MM.1S (cell line): Measurements from ENCODE around the gene EMSY.

Experiments
- DNase-seq: peaks from one replicate; pipeline ENCODE4 v3.0.0-alpha.2; 2015
- H2AFZ ChIP-seq: fragments of 300-600 bp; sonication (generic); 2 replicates; pipeline ENCODE4 v1.6.0; 2016; ENCODE audit warnings: antibody characterized with exemption, low read length
- H3F3A ChIP-seq: fragments of 300-600 bp; sonication (generic); 2 replicates; pipeline ENCODE4 v1.6.1; 2016; ENCODE audit warnings: mild to moderate bottlenecking, antibody characterized with exemption, low read length, moderate library complexity, mixed read lengths; ENCODE audit not compliant: insufficient read depth
- H3K27ac ChIP-seq: fragments of 300-600 bp; sonication (generic); 2 replicates; pipeline ENCODE4 v1.5.1; 2016; ENCODE audit warnings: mild to moderate bottlenecking, low read length
- H3K27me3 ChIP-seq: fragments of 300-600 bp; sonication (generic); replicated peaks from 2 replicates; pipeline ENCODE4 v1.6.0; 2016; ENCODE audit warnings: low read length; ENCODE audit not compliant: insufficient read depth
- H3K36me3 ChIP-seq: fragments of 300-600 bp; sonication (generic); replicated peaks from 2 replicates; pipeline ENCODE4 v1.6.1; 2016; ENCODE audit warnings: mild to moderate bottlenecking, low read length, mixed read lengths; ENCODE audit not compliant: insufficient read depth
- H3K4me1 ChIP-seq: fragments of 300-600 bp; sonication (generic); 2 replicates; pipeline ENCODE4 v1.6.1; 2016; ENCODE audit warnings: low read length, mixed read lengths
- H3K4me2 ChIP-seq: fragments of 300-600 bp; sonication (generic); 2 replicates; pipeline ENCODE4 v1.6.0; 2016; ENCODE audit warnings: low read depth, low read length
- H3K4me3 ChIP-seq: fragments of 300-600 bp; sonication (generic); 2 replicates; pipeline ENCODE4 v1.5.1; 2016; ENCODE audit warnings: low read length, mixed read lengths
- H3K79me2 ChIP-seq: fragments of 300-600 bp; sonication (generic); 2 replicates; pipeline ENCODE4 v1.6.1; 2016; ENCODE audit warnings: mixed run types, low read length, mixed read lengths
- H3K9ac ChIP-seq: fragments of 300-600 bp; sonication (generic); 2 replicates; pipeline ENCODE4 v1.6.1; 2016; ENCODE audit warnings: low read length, mixed read lengths
- H3K9me2 ChIP-seq: fragments of 300-600 bp; sonication (generic); replicated peaks from 2 replicates; pipeline ENCODE4 v1.6.1; 2016; ENCODE audit warnings: mild to moderate bottlenecking, low read length, mixed read lengths; ENCODE audit not compliant: insufficient read depth
- H3K9me3 ChIP-seq: fragments of 300-600 bp; sonication (generic); replicated peaks from 2 replicates; pipeline ENCODE4 v1.6.1; 2016; ENCODE audit warnings: mild to moderate bottlenecking, low read length, mixed read lengths; ENCODE audit not compliant: insufficient read depth
- H4K20me1 ChIP-seq: fragments of 300-600 bp; sonication (generic); 2 replicates; pipeline ENCODE4 v1.6.1; 2016; ENCODE audit warnings: mild to moderate bottlenecking, low read length, moderate library complexity, mixed read lengths; ENCODE audit not compliant: insufficient read depth
- CTCF ChIP-seq: fragments of 300-600 bp; sonication (generic); IDR thresholded peaks from 2 replicates; pipeline ENCODE4 v1.5.1; 2016; ENCODE audit warnings: antibody characterized with exemption, low read length, mixed read lengths
- EZH2 ChIP-seq: fragments of 300-600 bp; sonication (generic); optimal IDR thresholded peaks from 2 replicates; pipeline ENCODE3; 2017; ENCODE audit warnings: low read depth, mild to moderate bottlenecking, antibody characterized with exemption, low read length, mixed read lengths
- EZH2phosphoT487 ChIP-seq: fragments of 300-600 bp; sonication (generic); IDR thresholded peaks from 2 replicates; pipeline ENCODE4 v1.6.1; 2018; ENCODE audit warnings: antibody characterized with exemption, low read length

Gene EMSY

DNA sequence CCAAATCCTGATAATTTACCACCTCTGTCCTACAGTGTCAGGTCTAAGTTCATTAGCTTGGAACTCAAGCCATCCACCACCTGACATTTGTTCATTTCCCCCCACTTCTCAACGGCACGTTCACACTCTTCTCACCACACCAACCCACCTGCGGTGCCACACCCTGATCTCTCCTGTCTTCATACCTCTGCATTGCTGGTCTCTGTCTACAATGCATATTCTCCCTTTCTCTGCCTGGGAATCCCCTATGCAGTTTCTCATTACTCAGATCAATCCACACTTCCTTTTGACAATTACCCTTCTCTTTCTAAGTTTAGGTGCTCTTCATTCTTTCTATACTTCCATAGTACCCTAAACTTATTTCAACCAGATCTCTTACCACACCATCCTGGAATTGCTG is 20.4 kb upstream of the EMSY start:
- no peaks in the 10 kb centered on the region for H4K20me1 ChIP-seq
- no peak for TF ChIP-seq EZH2phosphoT487
- TF ChIP-seq EZH2 = no peak
- TF ChIP-seq CTCF = no peak
- peak overlapping the region; percentile 9; the same call in 1 of the 2 replicates for H3K27ac ChIP-seq

GRCh38 chr11:76424891-76425290 is 19.9 kb upstream of the EMSY start:
- Histone ChIP-seq H4K20me1 (no peaks in the 10 kb centered on the region), H3K9ac (no peak overlapping the region), H3K9me2 (no peaks in the 10 kb centered on the region), H3K4me1 (peaks cover 17% of the 10 kb centered on the region), H3K79me2 (no peaks in the 10 kb centered on the region), H2AFZ (peak overlapping the region; percentile 40; the same call in 1 of the 2 replicates), H3K9me3 (no peaks in the 10 kb centered on the region), H3K27me3 (no peaks in the 10 kb centered on the region), H3K36me3 (no peaks in the 10 kb centered on the region), H3K4me2 (peak overlapping the region; percentile 31), H3K4me3 (peak overlapping the region; percentile 1; the same call in 1 of the 2 replicates), H3F3A (no peaks in the 10 kb centered on the region), H3K27ac (peak overlapping the region; percentile 9; the same call in 1 of the 2 replicates)
- DNase-seq = peak; percentile 21
- TF ChIP-seq CTCF (no peak), EZH2phosphoT487 (no peak), EZH2 (no peak)

More for the DNA sequence above, 20.4 kb upstream of the EMSY start:
- Histone ChIP-seq H3K9me2 (no peaks in the 10 kb centered on the region), H3K36me3 (no peaks in the 10 kb centered on the region), H3K4me2 (peak overlapping the region; percentile 31), H2AFZ (peak overlapping the region; percentile 40; the same call in 1 of the 2 replicates), H3K9me3 (no peaks in the 10 kb centered on the region), H3F3A (no peaks in the 10 kb centered on the region), H3K4me3 (peak overlapping the region; percentile 1; the same call in 1 of the 2 replicates), H3K9ac (no peak overlapping the region), H3K4me1 (peaks cover 17% of the 10 kb centered on the region), H3K79me2 (no peaks in the 10 kb centered on the region), H3K27me3 (no peaks in the 10 kb centered on the region)
- peak; percentile 72 for DNase-seq

- H3K4me3 ChIP-seq = no peak overlapping the region
- H3K27ac ChIP-seq = no peak overlapping the region
- no peaks in the 10 kb centered on the region for H3K9me3 ChIP-seq
- no peaks in the 10 kb centered on the region for H3K79me2 ChIP-seq
- TF ChIP-seq EZH2 (no peak), CTCF (no peak), EZH2phosphoT487 (no peak)
- H3K9me2 ChIP-seq = no peaks in the 10 kb centered on the region
- no peaks in the 10 kb centered on the region for H4K20me1 ChIP-seq
- no peak overlapping the region for H3K9ac ChIP-seq
- H3K4me1 ChIP-seq = peaks cover 17% of the 10 kb centered on the region
- H2AFZ ChIP-seq = no peak overlapping the region
- no peak for DNase-seq
- H3F3A ChIP-seq = no peaks in the 10 kb centered on the region
- no peak overlapping the region for H3K4me2 ChIP-seq
- no peaks in the 10 kb centered on the region for H3K36me3 ChIP-seq
- no peaks in the 10 kb centered on the region for H3K27me3 ChIP-seq
Measured at GRCh38 chr11:76426660-76427059, 18.2 kb upstream of the EMSY start.
